HG02981 (cell line): ENCODE measurements around the gene UTP3.
"Not testable (repeated sequence)": the region's sequence is repeated elsewhere in the genome, so short reads cannot be mapped to it uniquely, and the experiment has no call there.

Experiments
- ATAC-seq: cut with Tn5 transposase; IDR thresholded peaks from one replicate; pipeline ENCODE4 v1.9.1; 2021; ENCODE audit warnings: mild to moderate bottlenecking, moderate library complexity; ENCODE audit not compliant: unreplicated experiment

The UTP3 gene

GRCh38 chr4:70714079-70714887 lies 26.0 kb downstream of the UTP3 start:
- ATAC-seq: peak; percentile 57

- peak; percentile 18 for ATAC-seq
These were observed 26.8 kb downstream of the UTP3 start for GRCh38 chr4:70715097-70715496.

GRCh38 chr4:70718811-70719604 lies 30.7 kb downstream of the UTP3 start:
- no peak for ATAC-seq

GRCh38 chr4:70721747-70722146 lies 33.4 kb downstream of the UTP3 start, which contains the start of gene RUFY3:
Gene RUFY3 (plus strand): TSS chr4:70721964. CDS start chr4:70722574, 610 bp downstream.
- no peak for ATAC-seq

- ATAC-seq: no peak
These were observed 34.0 kb downstream of the UTP3 start for GRCh38 chr4:70722199-70722791.

- ATAC-seq: no peak
These were observed 36.1 kb downstream of the UTP3 start for GRCh38 chr4:70724463-70724862.

GRCh38 chr4:70725633-70726032 lies 37.3 kb downstream of the UTP3 start:
- no peak for ATAC-seq

- ATAC-seq: not testable (repeated sequence)
These were observed 38.2 kb downstream of the UTP3 start for GRCh38 chr4:70726515-70726914.

- no peak for ATAC-seq
These were observed 39.8 kb downstream of the UTP3 start for GRCh38 chr4:70728091-70728490.

GRCh38 chr4:70732878-70733277 lies 44.5 kb downstream of the UTP3 start:
- ATAC-seq: not testable (repeated sequence)

- ATAC-seq: peak; percentile 86
These were observed 46.0 kb downstream of the UTP3 start for GRCh38 chr4:70734168-70734954.

- ATAC-seq: no peak
These were observed 46.6 kb downstream of the UTP3 start for GRCh38 chr4:70734971-70735370.

- ATAC-seq: not testable (repeated sequence)
These were observed 47.6 kb downstream of the UTP3 start for GRCh38 chr4:70735915-70736314.

GRCh38 chr4:70737006-70737405 lies 48.7 kb downstream of the UTP3 start:
- ATAC-seq: no peak

- no peak for ATAC-seq
These were observed 49.1 kb downstream of the UTP3 start for GRCh38 chr4:70737409-70737808.

GRCh38 chr4:70739496-70740337 lies 51.4 kb downstream of the UTP3 start:
- no peak for ATAC-seq
